OCI-M1 (cell line): ENCODE measurements around the gene ELL.
A peak's percentile ranks its signal among the peaks of the same experiment; 100 is the strongest.

ENCODE experiments used
- DNase-seq: peaks from one replicate; lab custom pipeline; 2025; lab: John Stamatoyannopoulos, UW

Gene ELL

GRCh38 chr19:18469069-18469846, 52.6 kb downstream of the ELL start:
- DNase-seq, result peak; percentile 62

GRCh38 chr19:18468517-18468916, 53.4 kb downstream of the ELL start:
- DNase-seq, result no peak

GRCh38 chr19:18467978-18468377, 53.9 kb downstream of the ELL start:
- no peak for DNase-seq

GRCh38 chr19:18466354-18466753, 55.5 kb downstream of the ELL start:
- DNase-seq, result no peak

- no peak for DNase-seq
These were observed 55.9 kb downstream of the ELL start for GRCh38 chr19:18465964-18466339.

- DNase-seq, result no peak
These were observed 56.5 kb downstream of the ELL start for GRCh38 chr19:18465214-18465963.

- no peak for DNase-seq
These were observed 57.2 kb downstream of the ELL start for GRCh38 chr19:18464646-18465045.

- DNase-seq, result no peak
These were observed 60.4 kb downstream of the ELL start for GRCh38 chr19:18461471-18461870.

GRCh38 chr19:18460900-18461299, 61.0 kb downstream of the ELL start:
- DNase-seq, result no peak

- no peak for DNase-seq
These were observed 64.2 kb downstream of the ELL start for GRCh38 chr19:18457483-18458331.

- DNase-seq, result no peak
These were observed 64.9 kb downstream of the ELL start for GRCh38 chr19:18456974-18457373.

- no peak for DNase-seq
These were observed 65.6 kb downstream of the ELL start for GRCh38 chr19:18456279-18456678.

- no peak for DNase-seq
These were observed 68.4 kb downstream of the ELL start for GRCh38 chr19:18453269-18454024.

- no peak for DNase-seq
These were observed 69.5 kb downstream of the ELL start for GRCh38 chr19:18452386-18452785.

- DNase-seq, result peak; percentile 86
These were observed 70.7 kb downstream of the ELL start for GRCh38 chr19:18450931-18451836.

GRCh38 chr19:18450021-18450930, 71.6 kb downstream of the ELL start:
- DNase-seq, result no peak

- no peak for DNase-seq
These were observed 72.3 kb downstream of the ELL start for GRCh38 chr19:18449552-18449951.

GRCh38 chr19:18446811-18447359, 75.0 kb downstream of the ELL start:
- DNase-seq, result no peak

GRCh38 chr19:18446145-18446810, 75.6 kb downstream of the ELL start:
- no peak for DNase-seq
